Skeletal muscle cell (primary cell): Measurements from ENCODE around the gene LDLRAD3.
A peak's percentile ranks its signal among the peaks of the same experiment; 100 is the strongest.

Source experiments
- DNase-seq: peaks from one replicate; pipeline ENCODE4 v3.0.0-alpha.2; 2010; ENCODE audit warnings: low read depth
- H3K4me3 ChIP-seq: 2 replicates; pipeline ENCODE4 v1.5.1; 2011; ENCODE audit warnings: low read depth, mild to moderate bottlenecking, control low read depth, low read length, moderate library complexity

LDLRAD3 gene

GRCh38 chr11:35981581-35981980 lies 37.7 kb downstream of the LDLRAD3 start:
- no peak overlapping the region for H3K4me3 ChIP-seq
- no peak for DNase-seq

- no peak overlapping the region for H3K4me3 ChIP-seq
These were observed 38.2 kb downstream of the LDLRAD3 start for GRCh38 chr11:35982061-35982460.

GRCh38 chr11:35983981-35984380 lies 40.1 kb downstream of the LDLRAD3 start:
- no peak overlapping the region for H3K4me3 ChIP-seq
- no peak for DNase-seq

More at GRCh38 chr11:35982061-35982460, 38.2 kb downstream of the LDLRAD3 start:
- DNase-seq: no peak

- H3K4me3 ChIP-seq: no peak overlapping the region
- DNase-seq: no peak
These were observed 43.1 kb downstream of the LDLRAD3 start for GRCh38 chr11:35986947-35987346.

- no peak for DNase-seq
- no peak overlapping the region for H3K4me3 ChIP-seq
These were observed 46.3 kb downstream of the LDLRAD3 start for GRCh38 chr11:35990170-35990569.

- no peak for DNase-seq
- H3K4me3 ChIP-seq: no peak overlapping the region
These were observed 47.0 kb downstream of the LDLRAD3 start for GRCh38 chr11:35990816-35991215.

- no peak for DNase-seq
- H3K4me3 ChIP-seq: no peak overlapping the region
These were observed 48.7 kb downstream of the LDLRAD3 start for GRCh38 chr11:35992548-35992947.

GRCh38 chr11:35994421-35994820 lies 50.6 kb downstream of the LDLRAD3 start:
- DNase-seq: no peak
- H3K4me3 ChIP-seq: no peak overlapping the region

- DNase-seq: no peak
- no peak overlapping the region for H3K4me3 ChIP-seq
These were observed 51.9 kb downstream of the LDLRAD3 start for GRCh38 chr11:35995681-35996271.

GRCh38 chr11:35997902-35998520 lies 54.1 kb downstream of the LDLRAD3 start:
- no peak overlapping the region for H3K4me3 ChIP-seq
- no peak for DNase-seq

GRCh38 chr11:35998634-35999033 lies 54.8 kb downstream of the LDLRAD3 start:
- DNase-seq: no peak
- no peak overlapping the region for H3K4me3 ChIP-seq

GRCh38 chr11:36000616-36001190 lies 56.8 kb downstream of the LDLRAD3 start:
- no peak for DNase-seq
- H3K4me3 ChIP-seq: no peak overlapping the region

GRCh38 chr11:36002196-36002595 lies 58.3 kb downstream of the LDLRAD3 start:
- H3K4me3 ChIP-seq: no peak overlapping the region
- no peak for DNase-seq

- DNase-seq: no peak
- no peak overlapping the region for H3K4me3 ChIP-seq
These were observed 58.9 kb downstream of the LDLRAD3 start for GRCh38 chr11:36002796-36003195.

- no peak for DNase-seq
- H3K4me3 ChIP-seq: no peak overlapping the region
These were observed 62.7 kb downstream of the LDLRAD3 start for GRCh38 chr11:36006556-36006955.

- no peak for DNase-seq
- H3K4me3 ChIP-seq: no peak overlapping the region
These were observed 63.3 kb downstream of the LDLRAD3 start for GRCh38 chr11:36007127-36007655.

- DNase-seq: no peak
- H3K4me3 ChIP-seq: no peak overlapping the region
These were observed 64.7 kb downstream of the LDLRAD3 start for GRCh38 chr11:36008584-36008983.

- DNase-seq: no peak
- no peak overlapping the region for H3K4me3 ChIP-seq
These were observed 65.6 kb downstream of the LDLRAD3 start for GRCh38 chr11:36009473-36009872.

- peak; percentile 52 for DNase-seq
- no peak overlapping the region for H3K4me3 ChIP-seq
These were observed 66.3 kb downstream of the LDLRAD3 start for GRCh38 chr11:36010010-36010740.

GRCh38 chr11:36011574-36011973 lies 67.7 kb downstream of the LDLRAD3 start:
- DNase-seq: no peak
- H3K4me3 ChIP-seq: no peak overlapping the region
